Fibroblast of skin of left biceps (primary cell): ENCODE results near the gene FAM171A2.

Experiments used
- DNase-seq, 2 experiments: peaks; one replicate each; pipeline ENCODE4 v3.0.0-alpha.2; 2013; ENCODE audit warnings: low read depth in 2 of 2

FAM171A2 gene

GRCh38 chr17:44323359-44324091, 40.1 kb downstream of the FAM171A2 start:
- no peak for DNase-seq

GRCh38 chr17:44322236-44322895, 41.3 kb downstream of the FAM171A2 start:
- no peak for DNase-seq

- DNase-seq, result no peak
Observed at GRCh38 chr17:44321246-44322120, 42.2 kb downstream of the FAM171A2 start.

GRCh38 chr17:44320066-44320465, 43.6 kb downstream of the FAM171A2 start:
- DNase-seq, result no peak

- no peak for DNase-seq
Observed at GRCh38 chr17:44318077-44318892, 45.4 kb downstream of the FAM171A2 start.

- DNase-seq, result no peak
Observed at GRCh38 chr17:44317545-44317944, 46.1 kb downstream of the FAM171A2 start.

- no peak for DNase-seq
Observed at GRCh38 chr17:44315760-44316731, 47.6 kb downstream of the FAM171A2 start.

GRCh38 chr17:44314869-44315661, 48.6 kb downstream of the FAM171A2 start:
- no peak for DNase-seq

- no peak for DNase-seq
Observed at GRCh38 chr17:44314524-44314868, 49.2 kb downstream of the FAM171A2 start.

- no peak for DNase-seq
Observed at GRCh38 chr17:44314031-44314430, 49.6 kb downstream of the FAM171A2 start.

- no peak for DNase-seq
Observed at GRCh38 chr17:44312396-44313104, 51.1 kb downstream of the FAM171A2 start.

- DNase-seq, result no peak
Observed at GRCh38 chr17:44311562-44312181, 52.0 kb downstream of the FAM171A2 start.

- DNase-seq, result no peak
Observed at GRCh38 chr17:44310609-44311376, 52.9 kb downstream of the FAM171A2 start.

- DNase-seq, result no peak
Observed at GRCh38 chr17:44310188-44310587, 53.5 kb downstream of the FAM171A2 start.

GRCh38 chr17:44309472-44309871, 54.2 kb downstream of the FAM171A2 start:
- no peak for DNase-seq

- DNase-seq, result no peak
Observed at GRCh38 chr17:44308865-44309264, 54.8 kb downstream of the FAM171A2 start.

GRCh38 chr17:44308320-44308818, 55.3 kb downstream of the FAM171A2 start, which contains the start of gene RUNDC3A:
RUNDC3A (plus strand) TSS chr17:44308601; CDS start chr17:44308833, 232 bp downstream.
- DNase-seq, result peak; percentile 43 to 51
